GM15510 (cell line): ENCODE results near the gene NCOA7.

ENCODE experiments used
- POLR2A ChIP-seq: IDR thresholded peaks from 3 replicates; pipeline ENCODE4 v1.6.1; 2011; ENCODE audit warnings: borderline replicate concordance; ENCODE audit not compliant: insufficient read length; ENCODE audit errors: extremely low read depth

Gene NCOA7

GRCh38 chr6:125779924-125780539, 10.7 kb upstream of the NCOA7 start:
- TF ChIP-seq POLR2A, result no peak

- peak; percentile 61 for TF ChIP-seq POLR2A
Measured at GRCh38 chr6:125780540-125781313, 10.0 kb upstream of the NCOA7 start.

GRCh38 chr6:125781314-125781868, 9.4 kb upstream of the NCOA7 start:
- no peak for TF ChIP-seq POLR2A

- no peak for TF ChIP-seq POLR2A
Measured at GRCh38 chr6:125784365-125784764, 6.4 kb upstream of the NCOA7 start.

GRCh38 chr6:125787791-125788190, 3.0 kb upstream of the NCOA7 start:
- no peak for TF ChIP-seq POLR2A

GRCh38 chr6:125789167-125789566, 1.6 kb upstream of the NCOA7 start:
- no peak for TF ChIP-seq POLR2A

GRCh38 chr6:125789576-125790357, 993 bp upstream of the NCOA7 start:
- no peak for TF ChIP-seq POLR2A

- TF ChIP-seq POLR2A, result no peak
Measured at GRCh38 chr6:125791151-125791819, 525 bp downstream of the NCOA7 start.

GRCh38 chr6:125791820-125792165, 1.0 kb downstream of the NCOA7 start:
- no peak for TF ChIP-seq POLR2A

GRCh38 chr6:125792172-125792571, 1.4 kb downstream of the NCOA7 start:
- no peak for TF ChIP-seq POLR2A

GRCh38 chr6:125792680-125793079, 1.9 kb downstream of the NCOA7 start:
- TF ChIP-seq POLR2A, result no peak

GRCh38 chr6:125793280-125793679, 2.5 kb downstream of the NCOA7 start:
- no peak for TF ChIP-seq POLR2A

GRCh38 chr6:125793863-125794262, 3.1 kb downstream of the NCOA7 start:
- no peak for TF ChIP-seq POLR2A

- no peak for TF ChIP-seq POLR2A
Measured at GRCh38 chr6:125794342-125795137, 3.8 kb downstream of the NCOA7 start.
